Natural killer cell treated with Interleukin-12 subunit alpha and Interleukin-12 subunit beta and Interleukin-15 and Interleukin-18, amount 100 ng/mL, for 72 hours (primary cell): ENCODE results near the gene CTSE. TPM values are rescaled to one million over a fixed set of nuclear protein-coding genes. Genes with fewer than 3 reads are reported as not detected.

Experiments
- ATAC-seq, 2 donors: fragments of 150-1000 bp; cut with Tn5 transposase in 1 of 2; sonication (Bioruptor Pico), chemical (Tn5 transposase) in 1 of 2; 2 replicates each; pipeline ENCODE4 v1.10.0; 2021
- DNase-seq: peaks from one replicate; pipeline ENCODE4 v3.0.0; 2022; ENCODE audit warnings: low spot score
- H3K27ac Mint-ChIP-seq, 2 donors: 1 replicate in 1 of 2; 2 replicates in 1 of 2; pipeline ENCODE4 v1.8.0; 2022; ENCODE audit warnings: mixed read lengths in 2 of 2, mild to moderate bottlenecking in 1 of 2, moderate library complexity in 1 of 2
- H3K27me3 Mint-ChIP-seq, 2 donors: 1 replicate in 1 of 2; 2 replicates in 1 of 2; pipeline ENCODE4 v1.8.0; 2022; ENCODE audit warnings: mixed read lengths in 2 of 2
- H3K36me3 Mint-ChIP-seq: one replicate; pipeline ENCODE4 v1.8.0; 2022; ENCODE audit warnings: mixed read lengths
- H3K4me1 Mint-ChIP-seq, 2 donors: 1 replicate in 1 of 2; 2 replicates in 1 of 2; pipeline ENCODE4 v1.8.0; 2022; ENCODE audit warnings: low read depth in 2 of 2, mixed read lengths in 2 of 2, mild to moderate bottlenecking in 1 of 2
- H3K4me3 Mint-ChIP-seq: one replicate; pipeline ENCODE4 v1.8.0; 2022; ENCODE audit warnings: mixed read lengths
- H3K9me3 Mint-ChIP-seq: 2 replicates; pipeline ENCODE4 v1.8.0; 2022; ENCODE audit warnings: mixed read lengths
- total RNA-seq, 2 donors: library from RNA; stranded (reverse); gene quantifications; one replicate each; pipeline ENCODE4 v1.2.3, GENCODE V29; 2022

The CTSE gene
- total RNA-seq, 2 donors from 2014 or later: not detected

GRCh38 chr1:205959789-205960188 lies 63.9 kb downstream of the CTSE start:
- Mint-ChIP-seq H3K9me3 (no peaks in the 10 kb centered on the region), H3K4me1 (no peaks in the 10 kb centered on the region), H3K27ac (no peak overlapping the region), H3K4me3 (no peak overlapping the region), H3K36me3 (no peaks in the 10 kb centered on the region), H3K27me3 (peaks cover 24 to 27% of the 10 kb centered on the region in 2 donors)
- DNase-seq: no peak
- ATAC-seq: no peak

Other genes with a start within 250 kb of the CTSE start
- 100 to 1,000 TPM; 109 to 217 TPM for gene RAB29, start 248.4 kb downstream of the CTSE start, total RNA-seq
- 10 to 100 TPM; 66.2 to 80.2 TPM for gene SLC41A1, start 210.7 kb downstream of the CTSE start, total RNA-seq
- gene PM20D1, start 173.8 kb downstream of the CTSE start, total RNA-seq: under 1 TPM in 1 of 2 donors, not detected in 1; 0.75 TPM
- gene SLC26A9, start 80.4 kb downstream of the CTSE start, total RNA-seq: not detected
- gene RAB7B, start 20.5 kb downstream of the CTSE start, total RNA-seq: not detected
- gene RHEX, start 29.3 kb upstream of the CTSE start, total RNA-seq: under 1 TPM in 1 of 2 donors, not detected in 1; 0.86 TPM
- not detected for gene AVPR1B, start 93.5 kb upstream of the CTSE start, total RNA-seq
- gene FAM72A, start 178.9 kb upstream of the CTSE start, total RNA-seq: 10 to 100 TPM; 21.0 to 33.9 TPM
- gene SRGAP2, start 179.6 kb upstream of the CTSE start, total RNA-seq: 100 to 1,000 TPM; 178 to 237 TPM